ENCODE results near the gene AJAP1. TPM values are rescaled to one million over a fixed set of nuclear protein-coding genes. Genes with fewer than 3 reads are reported as not detected.

The AJAP1 gene
- total and polyA plus RNA-seq, 10 of the 15 experiments (the other 5 are each of a cell fraction or from before 2014, with no cell fraction given) = not detected

DNA sequence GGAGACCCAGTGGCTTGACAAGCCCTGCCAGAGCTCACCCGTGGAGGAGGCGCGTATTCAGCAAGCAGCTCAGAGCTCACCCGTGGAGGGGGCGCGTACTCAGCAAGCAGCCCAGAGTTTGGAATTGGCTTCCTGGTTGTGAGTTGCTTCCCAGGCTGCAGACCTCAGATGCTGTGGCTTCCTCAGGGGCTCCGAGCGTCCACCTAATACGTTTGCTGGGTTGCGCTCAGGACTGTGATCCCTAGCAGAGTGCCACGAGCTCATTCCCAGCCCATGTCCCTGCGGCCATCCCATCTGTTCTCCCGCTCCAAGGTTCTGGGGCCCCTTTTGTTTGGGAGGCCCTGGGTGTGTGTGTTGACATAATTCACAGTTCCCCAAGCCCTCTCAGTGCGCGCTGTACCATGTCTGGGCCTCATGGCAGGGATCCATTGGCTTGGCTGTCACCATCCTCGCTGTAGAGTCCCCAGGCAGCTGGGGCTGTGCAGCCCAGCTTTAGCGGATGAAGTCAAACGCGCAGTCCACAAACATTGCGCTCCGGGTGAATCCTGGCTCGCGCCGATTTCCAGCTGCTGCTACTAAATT, 3.6 kb downstream of the AJAP1 start:
- no peaks in the 10 kb centered on the region for H4K20me1 ChIP-seq (ENCODE audit: control insufficient read depth, insufficient read depth)
- CTCF ChIA-PET = no interaction called here
- WGBS (ENCODE audit: insufficient coverage, insufficient replicate concordance, low lambda C conversion rate, missing lambda C conversion rate) = 31% methylated on average over 24 of the region's 24 CpGs
- no TSS peak for BruUV-seq (replicated peaks)
- in situ Hi-C loops (cut with MboI) (loop anchor here (10.0 kb wide), 1 partner anchor 167 kb away; no protein-coding TSS in a partner anchor), intact Hi-C loops (cut with micrococcal nuclease; ENCODE audit: unreplicated experiment) (loop anchor here (2.0 kb wide), 1 partner anchor 169 kb away; no protein-coding TSS in a partner anchor)
- H3K9ac ChIP-seq (ENCODE audit: control insufficient read depth, insufficient read depth, low read length) = no peak overlapping the region
- no peak overlapping the region for H3K27ac ChIP-seq (ENCODE audit: control insufficient read depth, insufficient read depth)
- H3K36me3 ChIP-seq (ENCODE audit: control insufficient read depth in 2 of 2, insufficient read depth in 2 of 2, low read length in 1 of 2) = no peaks in the 10 kb centered on the region
- no peaks in the 10 kb centered on the region for H3K4me1 ChIP-seq (ENCODE audit: control insufficient read depth, insufficient read depth, low read length)
- no peak overlapping the region for H2AFZ ChIP-seq (ENCODE audit: control insufficient read depth, low read depth, low read length)
- POLR2A ChIA-PET = no interaction called here
- H3K27me3 ChIP-seq (replicated peaks in 1 of 2; ENCODE audit: control insufficient read depth in 2 of 2, insufficient read depth in 2 of 2, low read length in 1 of 2) = peaks cover 0 to 6% of the 10 kb centered on the region in 2 experiments; a peak in 3 of 4 replicates
- no peak overlapping the region for H3K4me3 ChIP-seq
- no peak for DNase-seq (ENCODE audit: low read depth, low spot score)
- ATAC-seq = no peak
- H3K4me2 ChIP-seq (ENCODE audit: control insufficient read depth, insufficient read depth) = no peak overlapping the region
- no peak for FAIRE-seq
- SMC1A ChIA-PET (ENCODE audit: uncharacterized antibody, unreplicated experiment) = interaction anchor here (1.8 kb wide), 1 partner anchor 165 kb away, joined by 4 read pairs; no protein-coding TSS in a partner anchor
- H3K9me3 ChIP-seq (replicated peaks; ENCODE audit: control insufficient read depth, insufficient read depth, low read length) = no peaks in the 10 kb centered on the region
- H3K79me2 ChIP-seq (ENCODE audit: control insufficient read depth, insufficient read depth, low read length) = no peaks in the 10 kb centered on the region
- RAD21 ChIA-PET (ENCODE audit: unreplicated experiment) = interaction anchor here (0.9 kb wide), 1 partner anchor 169 kb away, joined by 3 read pairs; no protein-coding TSS in a partner anchor
- TF ChIP-seq ZBED1 (IDR thresholded peaks at IDR 0.05; ENCODE audit: borderline replicate concordance) (no peak), RAD21 (IDR thresholded peaks at IDR 0.05; ENCODE audit: insufficient read depth, low read depth, low read length) (no peak), MTA3 (IDR thresholded peaks at IDR 0.05; ENCODE audit: borderline replicate concordance, low read length) (no peak), BACH1 (IDR thresholded peaks at IDR 0.05; ENCODE audit: borderline replicate concordance) (no peak), MYB (IDR thresholded peaks at IDR 0.05; ENCODE audit: borderline replicate concordance, low read depth, low read length) (no peak), POLR2AphosphoS5 (IDR thresholded peaks at IDR 0.05; ENCODE audit: low read length) (no peak), EZH2 (IDR thresholded peaks at IDR 0.05; ENCODE audit: borderline replicate concordance, control insufficient read depth, low read depth, low read length) (no peak), POU2F2 (IDR thresholded peaks at IDR 0.05; ENCODE audit: borderline replicate concordance, low read depth, low read length) (no peak), NR2C1 (IDR thresholded peaks at IDR 0.05) (no peak), BCL11A (IDR thresholded peaks at IDR 0.05; ENCODE audit: low read depth, low read length) (no peak), HDAC2 (IDR thresholded peaks at IDR 0.05) (no peak), SRF (IDR thresholded peaks at IDR 0.05; ENCODE audit: low read depth in 2 of 2, low read length in 2 of 2) (no peak), ZZZ3 (IDR thresholded peaks at IDR 0.05; ENCODE audit: control insufficient read depth, insufficient read length, low read depth) (no peak)
- TF ChIP-seq, protein P1, sequence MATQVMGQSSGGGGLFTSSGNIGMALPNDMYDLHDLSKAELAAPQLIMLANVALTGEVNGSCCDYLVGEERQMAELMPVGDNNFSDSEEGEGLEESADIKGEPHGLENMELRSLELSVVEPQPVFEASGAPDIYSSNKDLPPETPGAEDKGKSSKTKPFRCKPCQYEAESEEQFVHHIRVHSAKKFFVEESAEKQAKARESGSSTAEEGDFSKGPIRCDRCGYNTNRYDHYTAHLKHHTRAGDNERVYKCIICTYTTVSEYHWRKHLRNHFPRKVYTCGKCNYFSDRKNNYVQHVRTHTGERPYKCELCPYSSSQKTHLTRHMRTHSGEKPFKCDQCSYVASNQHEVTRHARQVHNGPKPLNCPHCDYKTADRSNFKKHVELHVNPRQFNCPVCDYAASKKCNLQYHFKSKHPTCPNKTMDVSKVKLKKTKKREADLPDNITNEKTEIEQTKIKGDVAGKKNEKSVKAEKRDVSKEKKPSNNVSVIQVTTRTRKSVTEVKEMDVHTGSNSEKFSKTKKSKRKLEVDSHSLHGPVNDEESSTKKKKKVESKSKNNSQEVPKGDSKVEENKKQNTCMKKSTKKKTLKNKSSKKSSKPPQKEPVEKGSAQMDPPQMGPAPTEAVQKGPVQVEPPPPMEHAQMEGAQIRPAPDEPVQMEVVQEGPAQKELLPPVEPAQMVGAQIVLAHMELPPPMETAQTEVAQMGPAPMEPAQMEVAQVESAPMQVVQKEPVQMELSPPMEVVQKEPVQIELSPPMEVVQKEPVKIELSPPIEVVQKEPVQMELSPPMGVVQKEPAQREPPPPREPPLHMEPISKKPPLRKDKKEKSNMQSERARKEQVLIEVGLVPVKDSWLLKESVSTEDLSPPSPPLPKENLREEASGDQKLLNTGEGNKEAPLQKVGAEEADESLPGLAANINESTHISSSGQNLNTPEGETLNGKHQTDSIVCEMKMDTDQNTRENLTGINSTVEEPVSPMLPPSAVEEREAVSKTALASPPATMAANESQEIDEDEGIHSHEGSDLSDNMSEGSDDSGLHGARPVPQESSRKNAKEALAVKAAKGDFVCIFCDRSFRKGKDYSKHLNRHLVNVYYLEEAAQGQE (IDR thresholded peaks at IDR 0.05; ENCODE audit: low read depth, low read length) = no peak
- TF ChIP-seq, protein P2, sequence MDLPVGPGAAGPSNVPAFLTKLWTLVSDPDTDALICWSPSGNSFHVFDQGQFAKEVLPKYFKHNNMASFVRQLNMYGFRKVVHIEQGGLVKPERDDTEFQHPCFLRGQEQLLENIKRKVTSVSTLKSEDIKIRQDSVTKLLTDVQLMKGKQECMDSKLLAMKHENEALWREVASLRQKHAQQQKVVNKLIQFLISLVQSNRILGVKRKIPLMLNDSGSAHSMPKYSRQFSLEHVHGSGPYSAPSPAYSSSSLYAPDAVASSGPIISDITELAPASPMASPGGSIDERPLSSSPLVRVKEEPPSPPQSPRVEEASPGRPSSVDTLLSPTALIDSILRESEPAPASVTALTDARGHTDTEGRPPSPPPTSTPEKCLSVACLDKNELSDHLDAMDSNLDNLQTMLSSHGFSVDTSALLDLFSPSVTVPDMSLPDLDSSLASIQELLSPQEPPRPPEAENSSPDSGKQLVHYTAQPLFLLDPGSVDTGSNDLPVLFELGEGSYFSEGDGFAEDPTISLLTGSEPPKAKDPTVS (IDR thresholded peaks at IDR 0.05; ENCODE audit: low read depth, low read length) = no peak
- TF ChIP-seq, protein P3, sequence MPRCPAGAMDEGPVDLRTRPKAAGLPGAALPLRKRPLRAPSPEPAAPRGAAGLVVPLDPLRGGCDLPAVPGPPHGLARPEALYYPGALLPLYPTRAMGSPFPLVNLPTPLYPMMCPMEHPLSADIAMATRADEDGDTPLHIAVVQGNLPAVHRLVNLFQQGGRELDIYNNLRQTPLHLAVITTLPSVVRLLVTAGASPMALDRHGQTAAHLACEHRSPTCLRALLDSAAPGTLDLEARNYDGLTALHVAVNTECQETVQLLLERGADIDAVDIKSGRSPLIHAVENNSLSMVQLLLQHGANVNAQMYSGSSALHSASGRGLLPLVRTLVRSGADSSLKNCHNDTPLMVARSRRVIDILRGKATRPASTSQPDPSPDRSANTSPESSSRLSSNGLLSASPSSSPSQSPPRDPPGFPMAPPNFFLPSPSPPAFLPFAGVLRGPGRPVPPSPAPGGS (IDR thresholded peaks at IDR 0.05; ENCODE audit: borderline replicate concordance, insufficient read depth, low read depth, low read length, poor library complexity, severe bottlenecking) = no peak
- TF ChIP-seq, protein P4, sequence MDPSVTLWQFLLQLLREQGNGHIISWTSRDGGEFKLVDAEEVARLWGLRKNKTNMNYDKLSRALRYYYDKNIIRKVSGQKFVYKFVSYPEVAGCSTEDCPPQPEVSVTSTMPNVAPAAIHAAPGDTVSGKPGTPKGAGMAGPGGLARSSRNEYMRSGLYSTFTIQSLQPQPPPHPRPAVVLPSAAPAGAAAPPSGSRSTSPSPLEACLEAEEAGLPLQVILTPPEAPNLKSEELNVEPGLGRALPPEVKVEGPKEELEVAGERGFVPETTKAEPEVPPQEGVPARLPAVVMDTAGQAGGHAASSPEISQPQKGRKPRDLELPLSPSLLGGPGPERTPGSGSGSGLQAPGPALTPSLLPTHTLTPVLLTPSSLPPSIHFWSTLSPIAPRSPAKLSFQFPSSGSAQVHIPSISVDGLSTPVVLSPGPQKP (IDR thresholded peaks at IDR 0.05; ENCODE audit: low read depth, low read length) = no peak
